GM19468 (cell line): ENCODE measurements around the gene UACA.
"Not testable (repeated sequence)": the region's sequence is repeated elsewhere in the genome, so short reads cannot be mapped to it uniquely, and the experiment has no call there.

Experiments used
- ATAC-seq: cut with Tn5 transposase; IDR thresholded peaks from one replicate; pipeline ENCODE4 v1.9.1; 2021; ENCODE audit warnings: mild to moderate bottlenecking, moderate library complexity, moderate number of reproducible peaks; ENCODE audit not compliant: unreplicated experiment; ENCODE audit errors: extremely low read depth

Gene UACA

DNA sequence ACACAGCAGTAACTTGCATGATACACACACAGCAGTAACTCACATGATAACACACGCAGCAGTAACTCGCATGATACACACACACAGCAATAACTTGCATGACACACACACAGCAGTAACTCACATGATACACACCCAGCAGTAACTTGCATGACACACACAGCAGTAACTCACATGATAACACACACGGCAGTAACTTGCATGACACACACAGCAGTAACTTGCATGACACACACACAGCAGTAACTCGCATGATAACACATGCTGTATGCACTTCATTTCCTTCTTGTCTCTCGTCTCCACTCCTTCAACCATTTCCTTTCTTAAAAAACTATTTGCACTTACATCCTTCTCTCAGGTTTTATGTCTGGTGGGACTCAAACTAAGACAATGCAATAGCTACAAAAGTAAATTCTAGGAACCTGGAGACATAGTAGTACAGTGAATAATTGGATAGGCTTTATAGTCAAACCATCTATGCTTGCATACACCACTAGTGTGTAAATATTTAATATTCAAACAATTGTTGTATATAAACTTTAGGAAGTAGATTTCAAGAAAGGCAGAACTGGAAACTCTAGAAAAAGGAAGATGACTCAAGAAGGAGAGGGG is 130.8 kb downstream of the UACA start:
- ATAC-seq = no peak

DNA sequence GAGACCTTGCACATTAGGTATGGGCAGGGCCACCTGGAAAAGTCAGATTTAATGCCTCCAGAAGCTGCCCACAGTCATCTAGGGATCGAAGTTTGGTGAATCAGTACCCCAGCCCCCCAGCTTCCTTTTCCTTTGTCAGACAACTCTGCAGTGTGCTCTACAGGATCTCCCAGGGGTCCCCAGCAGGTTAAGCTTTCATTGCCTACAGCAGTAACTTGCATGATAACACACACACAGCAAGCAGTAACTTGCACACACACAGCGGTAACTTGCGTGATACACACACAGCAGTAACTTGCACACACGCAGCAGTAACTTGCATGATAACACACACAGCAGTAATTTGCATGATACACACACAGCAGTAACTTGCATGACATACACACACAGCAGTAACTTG is 131.3 kb downstream of the UACA start:
- ATAC-seq = no peak

DNA sequence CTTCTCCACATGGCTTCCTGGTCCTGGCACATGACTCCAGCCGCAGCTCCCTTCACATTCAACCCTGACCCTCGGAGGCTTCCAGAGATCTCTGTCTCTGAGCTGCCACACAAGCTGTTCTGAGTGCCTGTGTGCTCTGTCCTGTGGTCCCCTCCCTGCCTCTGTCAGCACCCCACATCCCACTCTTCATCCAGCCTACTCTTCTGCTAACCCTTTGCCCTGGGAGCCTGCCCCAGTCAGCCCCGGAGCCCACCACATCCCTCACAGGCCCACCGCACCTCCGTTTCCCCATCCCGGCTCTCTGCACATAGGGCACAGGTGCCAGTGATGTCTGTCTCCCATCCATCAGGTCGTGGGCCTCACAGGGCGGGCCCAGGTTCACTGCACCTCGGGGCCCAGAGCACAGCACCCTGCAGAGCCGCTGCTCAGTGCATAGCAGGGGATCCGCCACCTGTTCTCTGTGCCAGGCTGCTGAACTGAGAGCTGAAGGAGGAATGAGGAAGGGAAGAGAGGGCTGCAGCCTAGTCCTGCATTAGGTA is 133.6 kb downstream of the UACA start:
- no peak for ATAC-seq

DNA sequence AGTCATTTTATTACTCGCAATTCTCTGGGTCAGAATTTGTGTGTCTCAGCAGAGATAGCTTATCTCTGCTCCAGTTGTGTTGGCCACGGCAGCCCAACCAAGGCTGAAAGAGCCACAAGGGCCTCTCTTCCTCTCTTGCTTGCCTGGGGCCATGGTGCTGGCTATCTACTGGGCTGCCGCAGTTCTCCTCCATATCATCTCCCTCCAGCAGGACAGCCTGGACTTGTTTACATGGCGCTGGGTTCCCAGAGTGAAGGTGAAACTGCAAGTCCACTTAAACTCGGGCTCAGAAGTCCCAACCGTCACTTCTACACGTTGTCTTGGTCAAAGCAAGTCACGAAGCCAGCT is 134.8 kb downstream of the UACA start:
- ATAC-seq = no peak

DNA sequence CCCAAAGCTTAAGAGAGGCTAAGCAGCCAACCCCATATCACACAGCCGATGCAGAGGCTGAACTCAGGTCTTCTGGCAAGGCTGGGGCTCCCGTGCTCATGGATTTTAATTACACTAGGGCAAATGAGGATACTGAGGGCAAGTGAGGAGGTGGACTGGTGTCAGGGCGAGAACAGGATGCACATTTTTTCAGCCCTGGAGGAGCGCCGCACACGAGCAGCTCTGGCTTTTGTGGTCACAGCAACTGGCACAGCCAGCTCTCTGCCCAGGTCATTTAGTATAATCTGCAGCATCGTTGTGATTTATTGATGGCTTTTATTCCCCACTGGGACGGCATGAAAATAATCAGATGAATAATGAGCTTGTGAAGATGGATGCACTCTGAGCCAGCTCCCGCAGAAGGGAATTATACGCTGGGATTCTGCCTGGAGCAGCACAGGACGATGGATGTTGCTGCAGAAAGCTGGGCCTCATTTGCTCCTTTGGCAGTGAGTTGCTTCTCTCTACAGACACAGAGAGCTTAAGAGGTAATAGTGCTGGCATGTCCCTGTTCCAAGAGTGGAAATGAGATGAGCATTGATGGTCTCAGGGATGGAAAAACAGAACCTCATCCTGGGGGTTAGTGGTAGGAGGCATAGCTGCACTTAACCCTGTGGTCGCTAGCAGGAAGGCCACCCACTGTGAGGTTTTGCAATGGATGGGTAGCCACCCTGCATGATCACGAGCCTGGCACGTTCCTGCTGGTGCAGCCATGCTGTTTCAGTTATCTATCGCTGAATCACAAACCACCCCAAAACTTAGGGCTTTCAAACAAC is 135.4 kb downstream of the UACA start:
- ATAC-seq = no peak

DNA sequence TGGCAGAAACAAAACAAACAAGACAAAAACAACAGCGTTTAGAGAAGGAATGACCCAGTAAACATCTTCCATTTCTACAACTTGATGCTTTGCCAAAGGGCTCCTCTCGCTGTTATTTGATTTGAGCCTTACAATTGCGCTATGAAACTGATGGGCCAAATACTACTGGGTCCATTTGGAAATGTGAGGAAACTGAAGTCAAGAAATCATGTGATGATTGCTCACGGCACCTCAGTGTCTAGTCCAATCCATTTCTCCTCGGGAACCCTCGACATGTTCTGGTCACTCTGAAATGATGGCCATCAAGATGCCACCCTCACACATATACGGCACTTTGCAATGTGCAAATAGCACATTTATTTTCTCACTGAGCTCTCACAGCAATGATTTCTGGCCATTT is 136.0 kb downstream of the UACA start:
- ATAC-seq = no peak

DNA sequence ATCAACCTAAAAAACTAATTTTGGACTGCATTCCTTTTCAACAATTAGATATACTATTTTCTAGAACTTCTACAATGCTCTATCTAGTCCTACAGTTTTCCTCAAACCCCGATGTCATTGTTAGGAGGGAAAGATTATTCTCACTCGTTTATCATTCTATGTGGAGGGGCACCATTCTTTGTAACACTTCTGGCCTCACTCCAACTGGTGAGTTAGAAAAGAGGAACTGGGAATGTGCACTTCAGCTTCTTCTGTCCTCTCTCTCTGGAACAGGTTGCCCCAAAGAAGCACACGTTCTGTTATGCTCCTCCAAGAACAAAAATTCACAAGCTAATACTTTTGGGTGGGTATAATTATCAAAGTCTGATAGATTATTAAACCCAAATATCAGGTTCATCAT is 137.9 kb downstream of the UACA start:
- ATAC-seq = no peak

DNA sequence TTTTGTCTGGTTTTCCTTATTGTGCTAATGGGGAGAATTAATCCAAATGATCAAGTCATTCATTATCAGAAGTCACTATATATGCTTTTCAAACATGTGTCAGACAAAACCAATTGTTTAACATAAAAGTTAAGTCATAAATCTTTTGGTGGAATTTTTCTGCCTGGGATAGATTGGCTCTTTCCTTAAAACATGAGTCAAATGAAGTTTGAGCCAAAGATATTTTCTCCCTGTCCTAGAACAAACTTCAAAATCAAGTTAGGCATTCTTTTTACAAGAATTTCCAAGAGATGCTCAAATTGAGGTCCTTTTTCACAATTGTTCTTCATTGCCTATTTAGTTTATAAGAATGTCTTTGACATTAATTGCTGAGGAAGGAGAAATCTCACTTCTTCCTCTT is 138.3 kb downstream of the UACA start:
- no peak for ATAC-seq

DNA sequence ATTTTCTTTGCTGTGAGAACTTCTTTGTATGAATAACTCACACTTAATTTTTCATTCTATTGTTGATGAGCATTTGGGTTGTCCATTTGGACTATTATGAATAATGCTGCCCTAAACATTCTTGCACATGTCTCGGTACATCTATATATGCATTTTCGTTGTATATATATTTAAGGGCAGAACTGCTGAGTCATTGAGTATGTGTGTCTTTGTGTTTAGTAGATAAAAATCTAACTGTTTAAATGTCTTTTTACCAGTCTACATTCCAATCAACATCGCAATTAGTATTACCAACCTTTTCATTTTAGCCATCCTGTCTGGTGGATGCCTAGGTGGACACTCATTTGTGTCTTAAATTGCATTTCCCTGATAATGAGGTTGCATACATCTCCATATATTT is 144.4 kb downstream of the UACA start:
- ATAC-seq = no peak

DNA sequence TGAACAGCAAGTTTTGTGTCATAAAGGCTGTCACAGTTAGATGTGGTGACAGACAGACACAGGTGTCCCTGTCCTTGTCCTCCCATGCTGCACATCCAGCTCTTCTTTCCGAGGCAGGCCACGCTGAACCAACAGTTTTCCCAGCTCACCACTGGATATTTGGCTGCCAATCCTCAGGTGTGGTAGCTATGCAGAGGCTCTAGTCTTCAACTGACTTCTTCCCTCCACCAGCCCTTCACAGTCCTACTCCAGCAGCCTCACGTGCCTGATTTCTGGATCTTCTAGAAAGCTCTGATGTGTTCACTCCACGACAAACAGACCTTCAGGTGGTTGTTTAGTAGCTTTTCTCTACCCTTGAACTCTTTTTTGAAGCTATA is 145.5 kb downstream of the UACA start:
- ATAC-seq = no peak

DNA sequence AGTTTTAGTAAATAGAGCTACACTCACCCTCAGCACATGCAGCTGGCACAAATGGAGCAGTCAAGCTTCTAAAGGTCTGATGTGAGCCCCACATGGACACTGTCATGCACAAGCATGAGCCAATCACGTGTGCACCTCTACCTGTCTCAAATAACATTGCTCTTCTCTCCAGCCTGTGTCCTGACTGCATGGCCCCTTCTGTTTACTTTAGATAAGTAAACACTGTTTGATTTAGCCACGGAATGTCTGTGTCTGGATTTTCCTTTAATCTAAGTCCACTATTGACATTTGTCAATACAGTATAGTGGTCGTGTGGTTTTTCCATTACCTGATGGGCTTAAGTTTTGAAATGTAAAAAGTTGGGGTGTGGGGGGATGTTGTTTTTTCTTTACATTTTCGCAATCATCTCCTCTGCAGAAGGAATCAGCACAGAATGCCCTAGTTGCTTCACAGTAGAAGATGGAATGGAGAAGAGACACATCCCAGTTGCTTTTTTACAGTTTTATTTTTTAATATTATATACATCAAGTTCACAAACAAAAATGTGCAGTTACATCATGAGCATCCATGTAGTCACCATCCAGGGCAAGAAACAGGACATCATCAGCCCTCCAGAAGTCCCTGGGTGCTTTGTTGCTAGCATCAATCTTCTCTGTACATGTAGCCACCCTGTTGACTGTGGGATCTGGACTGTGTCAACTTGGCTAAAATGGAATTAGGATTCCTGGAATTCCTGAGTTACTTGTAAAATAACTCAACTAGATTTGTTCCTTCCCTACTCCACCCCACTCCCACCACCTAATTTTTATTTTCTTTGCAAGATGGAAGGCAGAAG is 146.1 kb downstream of the UACA start:
- ATAC-seq = no peak

DNA sequence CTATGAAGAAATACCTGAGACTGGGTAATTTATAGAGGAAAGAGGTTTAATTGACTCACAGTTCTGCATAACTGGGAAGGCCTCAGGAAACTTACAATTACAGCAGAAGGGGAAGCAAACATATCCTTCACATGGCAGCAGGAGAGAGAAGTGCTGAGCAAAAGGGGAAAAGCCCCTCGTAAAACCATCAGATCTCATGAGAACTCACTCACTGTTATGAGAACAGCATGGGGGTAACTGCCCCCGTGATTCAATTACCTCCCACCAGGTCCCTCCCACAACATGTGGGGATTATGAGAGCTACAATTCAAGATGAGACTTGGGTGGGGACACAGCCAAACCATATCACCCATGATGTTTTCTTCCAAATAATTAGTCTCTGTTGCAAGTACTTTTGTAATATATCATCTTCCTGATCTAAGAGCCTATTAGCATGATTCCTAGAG is 147.0 kb downstream of the UACA start:
- not testable (repeated sequence) for ATAC-seq

DNA sequence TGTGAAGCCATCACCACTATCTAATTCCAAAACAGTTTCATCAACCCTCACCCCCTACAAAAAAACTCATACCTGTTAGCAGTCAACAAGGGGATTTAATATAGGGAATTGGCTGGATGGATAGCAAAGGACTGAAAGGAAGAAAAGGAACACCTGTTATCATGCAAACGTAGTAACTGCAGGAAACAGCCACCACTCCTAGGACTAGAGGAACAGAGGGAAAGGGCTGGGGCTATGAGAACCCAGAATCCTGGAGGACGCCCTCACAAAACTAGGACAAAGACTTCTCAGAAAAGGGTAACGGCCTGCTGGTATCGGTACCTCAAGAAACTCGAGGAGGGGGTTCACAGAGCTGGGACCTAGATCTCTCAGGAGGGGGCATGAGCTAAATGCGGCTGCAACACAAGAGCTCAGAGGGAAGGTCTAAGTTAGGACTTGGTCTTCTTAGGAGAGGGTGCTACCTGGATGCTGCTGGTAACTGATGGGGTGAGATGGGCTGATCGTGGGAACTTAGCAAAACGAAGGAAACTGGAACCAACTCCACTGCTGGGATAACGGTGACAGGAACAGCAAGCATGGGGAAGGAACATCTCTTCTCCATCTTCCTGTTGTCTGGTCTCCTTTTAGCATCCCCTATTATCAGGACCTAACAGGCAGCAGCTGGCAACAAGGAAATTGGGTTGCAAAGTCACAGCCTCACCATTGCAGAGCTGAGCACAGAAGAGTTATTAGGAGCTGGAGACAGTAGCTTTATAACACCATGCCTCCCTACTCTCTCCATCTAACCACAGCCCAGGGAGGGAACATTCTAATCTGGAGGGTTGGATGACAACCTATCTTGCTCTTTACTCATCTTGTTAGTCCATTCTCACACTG is 147.7 kb downstream of the UACA start:
- ATAC-seq = no peak

DNA sequence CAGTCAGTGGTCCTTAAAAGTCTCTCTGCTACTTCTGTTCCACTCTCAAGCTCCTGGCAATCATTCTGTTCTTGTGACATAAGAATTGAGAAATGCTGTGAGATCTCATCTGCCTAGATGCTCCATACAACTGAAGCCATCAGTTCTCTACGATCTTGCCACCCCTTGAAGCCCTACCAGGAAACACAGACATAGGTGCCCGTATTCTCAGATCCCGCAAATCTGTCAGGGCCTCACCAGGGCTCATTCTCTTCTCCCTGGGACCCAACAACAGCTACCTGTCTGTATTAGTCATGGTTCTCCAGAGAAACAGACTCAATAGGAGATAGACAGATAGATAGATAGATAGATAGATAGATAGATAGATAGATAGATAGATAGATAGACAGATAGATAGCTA is 149.1 kb downstream of the UACA start:
- ATAC-seq = no peak

DNA sequence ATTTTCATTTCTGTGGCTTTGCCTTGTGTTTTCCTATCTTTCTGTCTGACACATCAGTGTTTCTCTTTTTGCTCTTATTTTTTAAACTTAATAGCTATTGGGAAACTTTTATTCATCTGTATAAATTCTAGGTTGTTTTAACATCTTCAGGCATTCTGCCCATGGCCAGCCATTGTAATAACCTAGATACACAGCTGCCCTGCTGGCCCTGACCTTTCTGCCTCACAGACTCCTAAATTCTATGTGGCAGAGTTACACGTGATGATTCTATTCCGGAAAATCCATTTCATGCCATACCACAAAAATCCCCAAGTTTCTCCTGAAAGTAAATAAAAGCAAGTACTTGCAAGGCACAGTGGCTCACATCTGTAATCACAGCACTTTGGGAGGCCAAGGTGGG is 150.1 kb downstream of the UACA start:
- no peak for ATAC-seq

DNA sequence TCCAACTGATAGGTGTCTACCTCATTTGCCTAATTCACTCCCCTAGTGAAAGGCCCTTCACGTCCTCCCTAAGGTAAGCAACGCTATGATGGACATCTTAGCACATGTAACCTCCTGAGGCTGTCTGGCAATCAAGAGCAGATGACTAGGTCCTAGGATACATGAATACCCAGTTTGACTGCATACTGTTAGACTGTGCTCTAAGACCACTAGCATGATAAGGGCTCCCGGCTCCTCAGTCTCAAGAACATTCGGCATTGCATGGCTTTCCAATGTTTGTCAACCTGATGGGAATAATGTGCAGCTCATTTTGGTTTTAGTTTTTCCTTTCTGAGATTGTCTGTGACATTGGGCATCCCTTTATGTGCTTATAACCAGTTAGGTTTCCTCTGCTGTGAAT is 152.1 kb downstream of the UACA start:
- no peak for ATAC-seq

DNA sequence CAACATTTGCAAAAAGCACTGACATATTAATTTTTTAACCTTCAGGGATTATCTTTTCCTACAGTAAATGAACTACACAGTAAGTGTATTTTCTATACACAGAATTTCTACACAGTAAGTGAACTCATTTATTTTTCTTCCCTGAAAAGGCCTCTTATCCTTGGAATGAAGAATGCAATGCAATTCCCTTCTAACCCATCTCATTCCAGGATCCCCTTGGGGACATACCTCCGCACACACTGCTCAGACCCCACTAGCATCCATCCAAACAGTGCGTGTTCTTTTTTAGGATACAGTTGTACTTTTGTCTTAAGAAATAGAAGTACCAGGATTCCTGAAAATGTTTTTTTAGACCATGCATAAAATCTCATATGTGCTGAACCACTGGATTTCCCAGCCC is 152.8 kb downstream of the UACA start:
- no peak for ATAC-seq

DNA sequence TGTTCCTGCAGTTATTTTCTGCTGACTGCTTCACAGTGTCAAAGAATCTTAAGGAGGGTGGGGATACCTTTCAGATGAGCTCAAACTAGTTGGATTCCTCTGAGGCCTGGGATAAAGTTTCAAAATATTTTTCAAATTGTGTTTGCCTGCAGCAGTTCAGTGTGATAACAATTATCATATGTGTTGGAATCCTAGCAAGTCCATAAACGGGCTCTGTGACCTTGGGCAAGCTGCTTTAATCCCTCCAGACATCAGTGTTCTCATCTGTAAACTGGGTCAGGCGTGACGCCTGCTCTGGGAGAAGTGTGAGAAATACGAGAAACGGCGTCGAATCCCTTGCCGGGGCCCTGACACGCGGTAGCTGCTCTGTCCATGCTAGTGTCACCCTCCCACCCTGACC is 153.5 kb downstream of the UACA start:
- no peak for ATAC-seq

DNA sequence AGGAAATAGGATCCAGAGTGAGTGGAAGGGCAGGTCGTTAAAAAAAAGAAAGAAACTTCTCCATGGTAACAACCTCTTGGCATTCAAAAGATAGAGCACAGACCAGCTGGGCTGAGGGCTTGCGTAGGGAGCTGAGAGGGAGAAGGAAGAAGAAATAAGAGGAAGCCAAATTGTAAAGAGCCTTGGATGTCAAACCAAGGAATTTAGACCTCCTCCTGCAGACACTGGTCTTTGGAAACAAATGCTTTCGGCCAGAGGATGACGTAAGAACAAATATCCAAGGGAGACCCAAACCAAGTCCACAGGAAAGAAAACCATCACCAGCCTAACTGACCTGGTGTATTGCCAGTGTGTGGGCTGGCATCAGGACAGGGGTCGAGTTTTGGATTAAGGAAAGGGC is 155.2 kb downstream of the UACA start:
- no peak for ATAC-seq
